ENCODE measurements around the gene CFAP45.

CFAP45 gene

DNA sequence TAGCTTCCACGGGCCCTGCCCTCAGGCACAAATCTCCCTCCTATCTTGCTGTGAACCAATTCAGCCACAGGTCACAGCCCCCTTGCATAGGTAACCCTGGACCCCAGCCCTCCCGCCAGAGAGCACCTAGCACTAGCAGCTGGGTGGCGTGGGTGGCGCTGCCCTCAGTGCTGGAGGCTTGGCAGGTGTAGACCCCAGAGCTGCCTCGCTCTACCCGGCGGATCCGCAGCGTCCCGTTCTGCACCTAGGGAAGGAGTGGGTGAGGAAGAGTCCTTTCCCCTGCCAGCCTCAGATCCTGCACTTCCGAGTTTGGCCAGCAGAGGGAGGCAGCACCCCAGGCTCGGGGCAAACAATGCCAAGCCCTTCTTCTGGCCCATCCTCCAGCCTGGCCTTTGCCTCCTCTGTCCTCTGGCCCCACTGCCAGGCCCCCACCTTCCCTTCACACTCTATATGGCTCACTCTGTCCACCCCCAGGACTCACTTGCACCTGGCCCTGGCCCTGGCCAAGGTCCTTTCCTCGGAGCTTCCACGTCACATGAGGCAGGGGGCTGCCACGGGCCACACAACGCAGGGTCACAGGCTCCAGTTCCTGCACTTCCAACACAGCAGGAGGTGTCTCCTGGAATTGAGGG is 36.4 kb upstream of the CFAP45 start:
- DNase-seq = peak; percentile 89

DNA sequence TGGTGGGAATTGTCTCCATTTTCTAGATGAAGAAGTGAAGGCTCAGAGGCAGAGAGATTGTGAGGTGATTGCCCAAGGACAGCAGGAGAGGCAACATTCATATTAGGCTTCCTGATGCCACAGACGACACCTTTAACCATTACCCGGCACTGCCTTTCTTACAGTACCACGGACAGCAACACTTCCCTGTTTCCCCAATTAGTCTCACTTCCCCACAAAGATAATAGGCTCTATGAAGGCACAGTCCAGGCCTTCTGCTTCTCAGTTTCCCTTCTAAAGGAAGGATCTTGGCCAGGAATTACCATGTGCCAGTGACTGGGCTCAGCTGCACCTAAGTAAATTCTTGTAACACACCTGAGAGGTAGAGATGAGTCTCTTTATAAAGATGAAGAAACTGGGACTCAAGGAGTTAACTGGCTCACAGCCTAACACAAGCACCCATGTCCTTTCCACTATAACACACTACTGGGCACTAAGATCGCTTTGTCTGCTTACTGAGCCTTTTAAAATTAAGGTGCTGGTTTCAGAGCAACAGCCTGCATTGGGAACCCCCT is 35.8 kb upstream of the CFAP45 start:
- DNase-seq = no peak

DNA sequence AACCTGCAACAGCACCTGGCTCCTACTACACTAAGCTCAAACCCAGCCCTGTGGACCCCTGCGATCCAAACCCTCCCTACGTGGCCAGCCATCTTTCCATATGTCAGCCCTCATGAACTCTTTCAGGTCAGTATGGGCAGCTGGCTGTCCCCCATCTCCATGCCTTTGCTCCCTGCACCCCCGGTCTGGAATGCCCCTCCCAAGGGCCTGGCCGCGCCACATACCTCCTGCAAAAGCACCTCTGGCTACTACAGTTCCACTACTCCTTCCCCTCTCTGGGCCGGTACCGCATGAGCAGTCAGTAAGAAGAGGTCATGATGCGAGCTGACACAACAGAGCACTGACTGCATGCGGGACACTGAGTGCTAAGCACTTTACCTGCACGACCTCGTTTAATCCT is 35.3 kb upstream of the CFAP45 start:
- DNase-seq = no peak

DNA sequence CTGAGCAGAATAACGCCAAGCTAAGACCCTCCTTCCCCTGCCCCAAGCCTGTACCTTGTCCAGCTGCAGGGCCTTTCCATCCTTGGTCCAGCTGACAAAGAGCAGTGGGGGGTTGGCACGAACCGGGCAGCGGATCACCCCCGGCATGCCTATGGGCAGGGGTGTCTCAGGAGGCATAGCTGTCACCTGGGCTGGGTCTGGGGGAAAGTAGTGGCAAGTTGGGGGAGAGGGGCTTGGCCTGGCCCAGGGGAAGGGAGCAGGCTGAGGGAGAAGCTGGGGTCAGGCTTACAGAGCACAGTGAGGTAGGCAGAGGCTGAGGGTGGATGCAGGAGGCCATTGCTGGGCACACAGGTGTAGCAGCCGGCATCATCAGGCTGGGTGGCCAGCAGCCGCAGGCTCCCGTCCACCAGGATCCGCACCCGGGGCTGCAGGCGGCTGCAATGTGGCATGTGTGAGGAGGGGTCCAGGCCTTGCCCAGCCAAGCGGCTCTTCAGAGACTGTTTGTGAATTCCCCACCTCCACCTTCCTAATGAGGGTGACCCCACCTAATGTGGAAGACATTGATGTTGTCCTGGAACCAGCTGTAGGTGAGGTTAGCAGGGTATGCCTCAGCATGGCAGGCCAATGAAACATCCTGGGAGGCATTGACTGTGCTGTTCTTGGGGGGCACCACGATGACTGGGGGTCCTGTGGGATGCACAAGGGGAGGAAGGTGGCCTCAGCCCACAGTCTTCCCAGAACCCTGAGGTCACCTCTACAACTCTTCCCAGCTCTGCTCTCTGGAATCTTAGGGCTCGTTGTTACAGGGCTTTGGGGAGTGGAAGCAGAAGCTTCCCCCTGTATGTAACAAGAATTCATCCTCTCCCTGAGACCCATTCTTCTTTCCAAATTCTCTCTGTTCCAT is 34.4 kb upstream of the CFAP45 start:
- no peak for DNase-seq

DNA sequence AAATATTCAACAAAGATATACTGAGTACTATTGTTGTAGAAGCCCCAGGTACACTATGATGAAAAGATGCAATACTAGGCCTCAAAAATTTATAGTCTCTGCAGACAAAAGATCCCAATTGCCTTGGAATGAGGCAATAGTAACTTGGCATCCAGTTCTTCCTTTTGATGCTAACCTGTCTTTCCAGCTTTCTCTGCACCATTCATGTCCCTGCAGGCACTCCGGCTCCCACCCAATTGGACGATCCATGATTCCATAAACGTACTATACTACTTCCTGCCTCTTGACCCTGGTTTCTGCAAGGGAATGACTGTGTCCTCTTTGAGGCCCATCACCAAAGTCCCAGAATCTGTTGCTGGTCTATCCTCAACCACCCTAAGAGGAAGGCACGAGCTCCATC is 33.4 kb upstream of the CFAP45 start:
- DNase-seq = no peak

- DNase-seq = no peak
Measured at GRCh38 chr1:159932296-159933285, 32.6 kb upstream of the CFAP45 start.

GRCh38 chr1:159931795-159932173 is 31.8 kb upstream of the CFAP45 start:
- DNase-seq = no peak

- DNase-seq = no peak
Measured at GRCh38 chr1:159931101-159931794, 31.3 kb upstream of the CFAP45 start.

DNA sequence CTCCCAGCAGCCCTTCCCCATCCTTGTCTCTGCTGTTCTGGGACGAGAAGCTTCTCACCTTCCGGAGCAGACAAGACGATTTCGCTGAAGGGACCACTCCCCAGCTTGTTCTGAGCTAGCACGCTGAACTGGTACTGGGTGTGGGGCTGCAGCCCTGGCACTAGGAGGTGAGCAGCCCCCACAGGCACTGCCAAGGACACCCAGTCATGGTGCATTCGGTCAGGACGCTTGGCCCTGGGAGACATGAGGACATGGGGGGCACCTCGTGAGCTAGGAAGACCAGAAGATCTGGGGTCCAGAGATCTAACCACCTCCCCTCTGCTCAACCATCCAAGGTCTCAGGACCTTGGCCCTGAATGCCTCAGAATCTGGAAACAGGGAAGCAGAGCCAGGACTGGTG is 30.7 kb upstream of the CFAP45 start:
- DNase-seq = no peak

DNA sequence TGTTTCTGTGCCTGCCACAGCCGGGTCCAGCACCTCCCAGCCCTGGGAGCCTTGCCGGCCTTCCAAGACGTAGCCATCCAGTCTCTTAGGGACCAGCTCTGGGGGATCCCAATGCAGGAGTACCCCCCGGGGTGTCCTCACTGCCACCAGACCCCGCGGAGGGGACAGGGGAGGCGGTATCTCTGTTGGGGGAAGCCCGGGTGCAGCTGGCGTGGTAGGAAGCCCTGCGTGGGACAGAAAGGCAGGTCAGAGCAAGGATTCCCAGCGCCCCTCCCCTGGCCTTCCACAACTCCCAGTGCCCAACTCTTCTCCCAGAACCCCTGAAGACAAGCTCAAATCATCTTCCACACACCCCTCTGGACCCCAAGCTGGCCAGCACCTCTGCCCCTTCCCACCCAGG is 30.3 kb upstream of the CFAP45 start:
- no peak for DNase-seq

GRCh38 chr1:159929155-159930051 is 29.4 kb upstream of the CFAP45 start:
- DNase-seq = no peak

GRCh38 chr1:159928491-159929050 is 28.6 kb upstream of the CFAP45 start:
- no peak for DNase-seq

DNA sequence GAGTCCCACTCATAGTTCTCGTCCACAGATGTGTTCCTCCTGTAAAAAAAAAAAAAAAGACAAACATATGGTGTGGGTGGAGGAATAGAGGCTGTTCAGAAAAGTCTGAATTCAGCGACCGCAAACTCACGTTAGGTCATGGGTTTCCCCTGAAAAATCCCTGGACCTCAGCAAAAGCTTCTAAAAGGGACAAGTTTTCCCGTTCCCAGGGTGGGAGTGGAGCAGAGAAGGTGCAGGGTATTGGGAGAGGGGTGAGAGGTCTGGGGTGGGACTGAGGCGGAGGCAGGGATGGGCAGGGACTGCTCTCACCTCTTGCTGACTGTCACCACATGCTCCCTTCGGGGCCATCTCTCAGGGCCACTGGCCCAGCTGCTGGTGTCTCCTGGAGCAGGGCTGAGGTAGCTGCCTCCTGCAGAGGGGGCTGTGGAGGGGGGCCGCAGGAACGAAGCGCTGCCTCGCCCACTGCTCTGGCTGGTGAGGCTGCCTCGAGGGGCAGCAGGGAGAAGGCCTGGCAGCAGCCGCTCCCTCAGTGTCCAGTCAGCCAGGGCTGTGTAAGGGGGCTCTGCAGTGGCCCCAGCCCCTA is 28.0 kb upstream of the CFAP45 start:
- DNase-seq = no peak

GRCh38 chr1:159927211-159927848 is 27.4 kb upstream of the CFAP45 start:
- DNase-seq = no peak

DNA sequence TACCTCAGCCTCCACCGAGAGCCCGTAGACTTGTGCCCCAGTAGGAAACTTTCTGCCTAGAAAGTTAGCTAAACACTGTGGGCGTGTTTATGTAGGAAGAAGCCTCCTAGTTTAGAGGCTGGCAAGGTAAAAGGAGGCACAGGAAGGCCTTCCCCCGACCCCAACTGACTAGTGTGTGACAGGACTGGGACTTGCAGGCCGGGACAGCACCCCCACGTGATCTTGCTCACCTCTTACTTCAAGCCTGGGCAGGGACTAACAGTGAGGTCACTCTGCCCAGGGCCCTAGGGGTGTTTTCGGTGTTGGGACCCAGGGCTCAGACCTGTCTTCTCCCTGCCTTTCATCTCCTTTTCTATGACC is 25.7 kb upstream of the CFAP45 start:
- DNase-seq = no peak

- DNase-seq = peak; percentile 87
Measured at GRCh38 chr1:159924791-159925718, 25.1 kb upstream of the CFAP45 start, which contains the start of gene TAGLN2. TAGLN2 (minus strand) TSS chr1:159925507; CDS start chr1:159920509, 4,998 bp downstream.

DNA sequence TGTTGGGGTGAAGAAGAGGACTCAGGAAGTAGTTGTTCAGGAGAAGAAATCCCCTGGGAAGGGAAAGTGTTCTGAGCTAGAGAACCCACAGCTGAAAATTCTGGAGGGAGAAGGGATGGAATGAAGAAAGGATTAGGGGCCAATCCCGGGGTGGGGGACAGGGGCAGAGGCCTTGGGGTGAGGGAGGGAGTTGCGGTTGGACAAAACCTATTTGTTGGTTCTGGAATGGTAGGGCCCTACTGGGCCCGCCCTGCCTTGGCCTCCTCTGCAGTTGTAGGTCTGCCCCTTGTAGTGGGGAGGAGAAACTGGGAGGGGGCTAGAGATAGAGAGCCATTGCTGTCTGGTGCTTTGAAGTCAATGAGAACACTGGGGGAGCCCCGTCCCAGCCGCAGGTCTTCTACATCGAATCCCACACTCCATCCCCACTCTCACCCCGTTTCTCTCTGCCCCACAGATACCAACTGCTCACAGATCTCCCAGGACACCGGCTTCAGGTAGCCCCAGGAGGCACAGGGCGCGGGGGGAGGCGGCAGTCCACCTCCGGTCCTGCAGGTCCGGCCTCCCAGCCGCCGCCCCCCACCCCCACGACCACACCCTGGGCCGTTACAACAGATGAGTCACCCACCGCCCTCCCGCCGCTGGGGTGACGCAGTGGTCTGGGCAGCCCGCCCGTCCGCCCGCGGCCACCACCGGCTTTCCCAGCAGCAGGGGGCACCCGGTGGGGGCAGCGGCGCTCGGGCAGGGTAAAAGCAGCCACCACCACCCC is 24.2 kb upstream of the CFAP45 start:
- peak; percentile 66 for DNase-seq
